GM12874 (cell line): ENCODE data around the gene NDRG4.

ENCODE experiments used
- TF ChIP-seq, protein P1 (sequence below): IDR thresholded peaks from 2 replicates; pipeline ENCODE4 v1.5.1; 2011; ENCODE audit warnings: low read depth, mild to moderate bottlenecking, control low read depth, low read length, moderate library complexity; ENCODE audit not compliant: insufficient read depth

NDRG4 gene

GRCh38 chr16:58462499-58462996 is 37.4 kb upstream of the NDRG4 start:
- TF ChIP-seq, protein P1, sequence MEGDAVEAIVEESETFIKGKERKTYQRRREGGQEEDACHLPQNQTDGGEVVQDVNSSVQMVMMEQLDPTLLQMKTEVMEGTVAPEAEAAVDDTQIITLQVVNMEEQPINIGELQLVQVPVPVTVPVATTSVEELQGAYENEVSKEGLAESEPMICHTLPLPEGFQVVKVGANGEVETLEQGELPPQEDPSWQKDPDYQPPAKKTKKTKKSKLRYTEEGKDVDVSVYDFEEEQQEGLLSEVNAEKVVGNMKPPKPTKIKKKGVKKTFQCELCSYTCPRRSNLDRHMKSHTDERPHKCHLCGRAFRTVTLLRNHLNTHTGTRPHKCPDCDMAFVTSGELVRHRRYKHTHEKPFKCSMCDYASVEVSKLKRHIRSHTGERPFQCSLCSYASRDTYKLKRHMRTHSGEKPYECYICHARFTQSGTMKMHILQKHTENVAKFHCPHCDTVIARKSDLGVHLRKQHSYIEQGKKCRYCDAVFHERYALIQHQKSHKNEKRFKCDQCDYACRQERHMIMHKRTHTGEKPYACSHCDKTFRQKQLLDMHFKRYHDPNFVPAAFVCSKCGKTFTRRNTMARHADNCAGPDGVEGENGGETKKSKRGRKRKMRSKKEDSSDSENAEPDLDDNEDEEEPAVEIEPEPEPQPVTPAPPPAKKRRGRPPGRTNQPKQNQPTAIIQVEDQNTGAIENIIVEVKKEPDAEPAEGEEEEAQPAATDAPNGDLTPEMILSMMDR = no peak

DNA sequence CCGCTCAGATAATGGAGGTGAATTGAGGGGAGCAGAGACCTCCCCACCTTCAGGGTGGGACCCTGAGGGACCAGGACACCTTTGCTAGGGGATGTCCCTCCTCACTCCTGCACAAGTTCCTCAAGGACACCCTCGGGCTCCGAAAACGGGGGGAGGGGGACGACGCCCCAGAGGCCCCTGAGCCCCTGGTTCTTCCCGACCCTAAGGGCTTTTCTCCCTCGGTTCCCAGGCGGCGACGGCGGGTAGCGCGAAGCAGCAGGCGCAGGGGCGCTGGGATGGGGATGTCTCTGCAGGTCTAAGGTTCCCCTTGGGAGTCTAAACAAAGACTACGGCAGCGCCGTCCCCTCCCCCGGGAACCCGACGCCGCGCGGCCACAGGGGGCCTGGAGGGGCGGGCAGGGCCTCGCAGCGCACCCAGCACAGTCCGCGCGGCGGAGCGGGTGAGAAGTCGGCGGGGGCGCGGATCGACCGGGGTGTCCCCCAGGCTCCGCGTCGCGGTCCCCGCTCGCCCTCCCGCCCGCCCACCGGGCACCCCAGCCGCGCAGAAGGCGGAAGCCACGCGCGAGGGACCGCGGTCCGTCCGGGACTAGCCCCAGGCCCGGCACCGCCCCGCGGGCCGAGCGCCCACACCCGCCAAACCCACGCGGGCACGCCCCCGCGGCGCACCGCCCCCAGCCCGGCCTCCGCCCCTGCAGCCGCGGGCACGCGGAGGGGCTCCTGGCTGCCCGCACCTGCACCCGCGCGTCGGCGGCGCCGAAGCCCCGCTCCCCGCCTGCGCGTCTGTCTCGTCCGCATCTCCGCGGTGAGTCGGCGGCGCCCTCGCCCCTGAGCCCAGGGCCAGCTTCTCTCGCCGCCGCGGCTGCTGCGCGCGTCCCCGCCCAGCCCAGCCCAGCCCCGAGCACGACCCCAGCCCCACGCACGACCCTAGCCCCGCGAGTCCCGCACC is 36.7 kb upstream of the NDRG4 start:
- TF ChIP-seq, protein P1 = no peak

DNA sequence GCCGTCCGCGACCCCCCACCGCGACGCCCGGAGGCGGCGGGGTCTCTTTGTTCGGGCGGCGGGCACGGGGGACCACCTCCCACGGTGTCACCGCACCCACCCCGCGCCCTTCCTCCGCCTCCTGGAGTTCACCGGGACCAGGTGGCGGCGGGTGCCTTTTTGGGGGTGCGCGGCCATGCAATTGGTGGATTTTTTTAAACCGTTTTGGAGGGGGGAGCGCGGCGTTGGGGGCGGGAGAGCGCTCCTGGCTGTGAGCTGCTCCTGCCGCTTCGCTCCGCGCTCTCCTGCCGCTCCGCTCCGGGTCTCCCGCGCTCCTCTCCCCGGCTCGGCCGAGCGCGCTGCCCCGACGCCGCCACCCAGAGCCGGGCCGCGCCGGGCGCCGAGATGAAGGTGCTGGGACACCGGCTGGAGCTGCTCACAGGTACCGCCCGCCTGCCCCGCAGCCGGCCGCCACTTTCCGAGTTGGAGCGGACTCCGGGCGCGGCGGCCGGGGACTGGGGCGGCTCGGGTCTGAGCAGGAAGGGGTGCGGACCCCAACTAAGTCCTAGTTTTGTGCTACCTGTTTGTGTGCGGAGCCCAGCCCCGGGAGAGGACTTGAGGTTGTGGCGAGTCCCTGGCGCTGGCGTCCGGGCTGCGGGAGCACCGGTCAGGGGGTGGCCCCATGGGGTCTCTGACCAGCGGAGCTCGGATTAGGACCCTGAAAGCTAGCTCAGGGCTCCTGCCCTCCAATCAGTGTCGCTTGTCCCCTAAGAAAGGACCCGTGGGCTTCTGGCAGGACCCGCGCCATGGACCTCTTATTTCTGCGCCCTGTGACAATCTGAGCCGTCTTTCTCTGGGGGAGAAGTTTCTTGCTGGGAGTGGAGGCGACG is 35.7 kb upstream of the NDRG4 start:
- TF ChIP-seq, protein P1 = no peak

- TF ChIP-seq, protein P1 = no peak
These were observed 34.8 kb upstream of the NDRG4 start for GRCh38 chr16:58464916-58465731.

DNA sequence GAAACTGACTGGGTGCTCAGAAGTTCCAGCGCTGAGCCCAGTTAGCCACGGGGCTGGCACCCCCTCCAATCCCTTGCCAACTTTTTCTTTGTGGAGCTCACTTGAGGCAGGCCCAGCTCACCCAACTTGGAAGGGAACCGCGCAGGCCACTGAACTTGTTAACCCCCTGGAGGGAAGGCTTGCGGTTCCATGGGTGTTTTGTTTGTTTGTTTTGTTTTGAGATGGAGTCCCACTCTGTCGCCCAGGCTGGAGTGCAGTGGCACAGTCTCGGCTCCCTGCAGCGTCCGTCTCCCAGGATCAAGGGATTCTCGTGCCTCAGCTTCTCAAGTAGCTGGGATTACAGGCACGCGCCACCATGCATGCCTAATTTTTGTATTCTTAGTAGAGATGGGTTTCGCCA is 34.1 kb upstream of the NDRG4 start:
- TF ChIP-seq, protein P1 = no peak

DNA sequence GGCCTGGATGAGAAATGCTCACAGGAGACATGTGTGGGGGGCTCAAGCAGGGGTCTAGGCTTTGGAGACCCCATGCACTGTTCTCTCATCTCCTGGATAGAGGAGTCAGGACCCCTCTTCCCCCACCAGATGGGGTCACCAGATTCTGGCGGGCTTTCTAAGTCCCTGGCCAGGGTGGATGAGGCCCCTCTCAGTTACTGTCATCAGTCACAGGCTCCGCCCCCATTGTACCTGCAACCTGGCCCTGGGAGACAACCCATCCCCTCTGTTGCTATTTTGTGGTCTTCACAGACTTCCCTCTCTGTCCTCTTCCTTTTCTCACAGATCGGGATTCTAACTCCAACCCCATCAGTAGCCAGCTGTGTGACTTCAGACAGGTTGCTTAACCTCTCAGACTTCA is 33.5 kb upstream of the NDRG4 start:
- TF ChIP-seq, protein P1 = no peak
